HG03108 (cell line): ENCODE measurements around the gene CACNB1.
"Not testable (repeated sequence)": the region's sequence is repeated elsewhere in the genome, so short reads cannot be mapped to it uniquely, and the experiment has no call there.

Source experiments
- ATAC-seq: cut with Tn5 transposase; IDR thresholded peaks from one replicate; pipeline ENCODE4 v1.9.1; 2021; ENCODE audit warnings: moderate library complexity; ENCODE audit not compliant: unreplicated experiment

The CACNB1 gene

GRCh38 chr17:39177256-39177655 lies 20.2 kb downstream of the CACNB1 start:
- no peak for ATAC-seq

GRCh38 chr17:39175695-39176093 lies 21.8 kb downstream of the CACNB1 start:
- no peak for ATAC-seq

GRCh38 chr17:39174920-39175694 lies 22.4 kb downstream of the CACNB1 start:
- ATAC-seq = no peak

GRCh38 chr17:39173526-39174274 lies 23.8 kb downstream of the CACNB1 start:
- ATAC-seq = no peak

GRCh38 chr17:39173080-39173479 lies 24.4 kb downstream of the CACNB1 start:
- no peak for ATAC-seq

- no peak for ATAC-seq
Observed at GRCh38 chr17:39171933-39172332, 25.5 kb downstream of the CACNB1 start.

- no peak for ATAC-seq
Observed at GRCh38 chr17:39170558-39170957, 26.9 kb downstream of the CACNB1 start.

GRCh38 chr17:39170109-39170508 lies 27.4 kb downstream of the CACNB1 start:
- no peak for ATAC-seq

- no peak for ATAC-seq
Observed at GRCh38 chr17:39169518-39169917, 28.0 kb downstream of the CACNB1 start.

GRCh38 chr17:39169101-39169500 lies 28.4 kb downstream of the CACNB1 start:
- no peak for ATAC-seq

GRCh38 chr17:39168503-39168902 lies 29.0 kb downstream of the CACNB1 start:
- ATAC-seq = not testable (repeated sequence)

GRCh38 chr17:39167476-39167875 lies 30.0 kb downstream of the CACNB1 start:
- no peak for ATAC-seq

GRCh38 chr17:39166437-39167335 lies 30.8 kb downstream of the CACNB1 start:
- ATAC-seq = no peak

- no peak for ATAC-seq
Observed at GRCh38 chr17:39165841-39166349, 31.6 kb downstream of the CACNB1 start, which contains the start of gene ARL5C. TSS of gene ARL5C (minus strand) at chr17:39166161. CDS start at chr17:39165760, 401 bp downstream.

- ATAC-seq = no peak
Observed at GRCh38 chr17:39165178-39165840, 32.2 kb downstream of the CACNB1 start.

GRCh38 chr17:39164675-39165143 lies 32.8 kb downstream of the CACNB1 start:
- peak; percentile 78 for ATAC-seq

- ATAC-seq = no peak
Observed at GRCh38 chr17:39161962-39162361, 35.5 kb downstream of the CACNB1 start.

- ATAC-seq = no peak
Observed at GRCh38 chr17:39158623-39159022, 38.8 kb downstream of the CACNB1 start.

GRCh38 chr17:39156491-39156890 lies 41.0 kb downstream of the CACNB1 start:
- no peak for ATAC-seq

- ATAC-seq = no peak
Observed at GRCh38 chr17:39155654-39156053, 41.8 kb downstream of the CACNB1 start.
